Ramos (cell line): ENCODE measurements around the gene MBNL2.

Source experiments
- in situ Hi-C: fragments of 300-500 bp; cut with MboI; formaldehyde crosslinking; loops from one replicate; pipeline ENCODE4 v1.14.3; 2022; ENCODE audit warnings: low sequenced_read_pairs; ENCODE audit not compliant: unreplicated experiment

MBNL2 gene

DNA sequence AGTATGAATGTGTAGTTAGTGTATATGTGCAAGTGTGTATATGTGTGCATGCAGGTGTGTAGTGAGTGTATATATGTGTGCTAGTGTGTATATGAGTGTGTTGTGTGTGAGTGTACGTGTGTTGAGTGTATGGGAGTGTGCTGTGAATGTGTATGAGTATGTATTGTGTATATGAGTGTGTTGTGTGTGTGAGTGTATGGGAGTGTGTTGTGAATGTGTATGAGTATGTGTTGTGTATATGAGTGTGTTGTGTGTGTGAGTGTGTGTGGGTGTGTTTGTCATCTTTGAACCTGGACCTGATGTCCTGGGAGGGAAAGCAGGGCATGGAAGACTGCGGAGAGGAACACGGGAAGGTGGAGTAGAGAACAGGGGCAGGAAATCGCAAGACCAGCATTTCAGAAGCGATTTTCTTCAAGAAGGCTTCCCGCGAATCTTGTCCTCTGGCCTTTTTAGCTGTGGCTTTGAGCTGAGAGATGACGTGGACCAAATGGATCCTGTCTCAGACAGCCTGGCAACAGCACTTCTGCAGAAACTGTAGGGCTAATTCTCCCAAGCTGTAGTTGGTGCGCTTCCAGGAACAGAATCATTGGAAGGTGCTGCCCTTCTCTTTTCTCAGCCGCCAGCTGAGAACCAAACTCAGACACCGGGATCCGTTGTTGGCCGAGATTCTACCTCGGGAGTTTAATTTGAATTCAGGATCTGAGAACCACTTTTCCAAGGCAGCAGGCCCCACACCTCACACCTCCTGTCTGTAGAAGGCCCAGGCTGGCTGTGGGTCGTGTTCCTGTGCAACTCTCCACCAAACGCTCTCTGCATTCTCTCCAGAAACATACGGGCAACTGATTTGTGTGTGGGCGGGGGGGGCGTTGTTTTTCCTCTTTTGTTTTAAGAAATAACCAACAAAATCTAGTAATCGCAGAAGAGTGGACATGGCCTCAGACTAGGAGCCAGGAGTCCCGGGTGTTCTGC lies 117.2 kb downstream of the MBNL2 start:
- in situ Hi-C loops: no loop called here

DNA sequence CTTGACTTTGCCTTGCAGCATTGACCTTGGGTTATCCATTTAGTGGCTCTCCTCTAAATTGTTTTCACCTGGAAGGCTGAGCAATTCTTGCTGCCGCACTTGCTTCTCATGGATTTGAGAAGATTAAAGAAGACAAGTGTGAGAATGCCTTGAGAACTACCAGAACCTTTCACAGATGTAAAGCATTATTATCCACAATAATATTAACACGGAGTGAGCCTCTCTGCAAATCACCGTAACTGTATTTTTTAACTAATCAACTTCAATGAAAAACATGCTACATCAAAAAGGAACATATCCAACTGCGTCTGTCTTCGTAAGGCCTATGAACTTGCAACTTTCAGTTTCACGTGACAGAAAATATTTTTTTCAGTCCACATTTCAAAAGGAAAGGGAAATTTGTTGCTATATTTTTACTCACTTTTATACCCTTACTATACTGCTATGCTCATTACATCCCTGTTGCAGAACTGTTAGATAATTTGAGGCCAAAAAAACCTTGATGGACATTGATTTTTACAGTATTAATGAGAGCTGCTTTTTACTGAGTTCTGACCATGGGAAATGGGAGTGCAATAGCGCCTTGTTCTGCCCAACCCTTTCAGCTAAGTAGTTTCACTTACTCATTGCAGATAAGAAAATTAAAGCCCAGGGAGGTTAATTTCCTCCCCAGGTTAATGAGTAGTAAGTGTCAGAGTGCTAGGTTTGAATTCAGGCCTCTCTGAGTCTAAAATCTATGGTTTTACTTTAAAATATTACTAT lies 118.0 kb downstream of the MBNL2 start:
- in situ Hi-C loops: no loop called here

GRCh38 chr13:97341135-97341534 lies 119.0 kb downstream of the MBNL2 start:
- in situ Hi-C loops: no loop called here

DNA sequence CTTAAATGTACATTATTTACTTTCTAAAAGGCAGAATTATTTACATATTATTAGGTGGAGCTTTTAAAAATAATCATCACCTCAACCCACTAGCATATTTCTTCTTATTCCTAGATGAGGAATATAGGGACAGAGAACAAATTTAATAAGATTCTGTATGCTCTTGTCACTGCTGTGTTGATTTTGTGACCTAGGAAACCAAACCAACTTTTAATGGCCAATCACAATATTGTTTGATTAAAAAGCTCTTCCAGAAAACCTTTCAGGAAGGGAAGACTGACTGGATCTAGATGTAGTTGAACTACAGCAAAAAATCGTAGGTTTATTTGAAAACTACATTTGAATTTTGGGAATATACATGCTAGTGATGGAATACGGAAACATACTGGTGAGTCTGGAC lies 120.0 kb downstream of the MBNL2 start:
- in situ Hi-C loops: no loop called here

- in situ Hi-C loops: no loop called here
Observed at GRCh38 chr13:97342936-97343335, 120.8 kb downstream of the MBNL2 start.

DNA sequence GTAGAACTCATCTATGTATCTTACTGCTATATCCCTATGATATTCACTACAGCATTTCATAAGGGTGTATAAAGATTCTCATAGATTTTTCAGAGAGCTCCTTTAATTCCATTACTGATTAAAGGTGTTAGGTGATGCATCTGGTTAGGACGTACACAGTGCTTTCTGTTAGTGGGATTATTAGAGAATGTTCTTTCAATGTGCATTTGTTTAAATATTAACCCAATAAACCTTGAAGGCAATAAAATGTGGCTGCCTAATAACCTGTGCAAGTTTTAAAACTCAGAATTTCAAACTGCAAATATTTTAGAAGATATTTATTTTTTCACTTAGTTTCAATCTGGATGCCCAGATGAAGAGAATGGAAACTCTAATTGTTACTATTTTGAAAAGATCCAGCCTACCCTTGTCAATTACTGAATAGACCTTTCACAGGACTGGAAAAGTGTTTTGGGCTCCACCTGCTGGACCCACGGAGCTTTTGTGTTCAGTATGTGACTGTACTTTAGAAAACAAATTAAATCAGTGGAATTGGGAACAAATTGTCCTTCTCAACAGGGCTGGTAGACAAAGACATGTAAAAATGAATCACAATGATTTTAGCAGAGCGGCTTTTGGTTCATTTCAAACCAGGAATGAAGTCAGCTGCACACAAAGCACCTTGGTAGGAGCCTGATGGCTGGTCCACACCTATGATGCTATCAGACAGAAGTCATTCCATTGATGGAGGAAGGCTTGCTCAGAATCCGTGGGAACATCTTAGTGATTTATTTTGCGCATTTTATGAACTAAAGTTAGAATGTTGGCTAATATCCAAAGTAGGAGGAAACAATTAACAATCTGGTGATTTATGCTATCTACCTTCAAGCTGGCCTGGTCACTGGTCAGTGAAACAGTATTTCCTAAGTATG lies 122.4 kb downstream of the MBNL2 start:
- in situ Hi-C loops: no loop called here

DNA sequence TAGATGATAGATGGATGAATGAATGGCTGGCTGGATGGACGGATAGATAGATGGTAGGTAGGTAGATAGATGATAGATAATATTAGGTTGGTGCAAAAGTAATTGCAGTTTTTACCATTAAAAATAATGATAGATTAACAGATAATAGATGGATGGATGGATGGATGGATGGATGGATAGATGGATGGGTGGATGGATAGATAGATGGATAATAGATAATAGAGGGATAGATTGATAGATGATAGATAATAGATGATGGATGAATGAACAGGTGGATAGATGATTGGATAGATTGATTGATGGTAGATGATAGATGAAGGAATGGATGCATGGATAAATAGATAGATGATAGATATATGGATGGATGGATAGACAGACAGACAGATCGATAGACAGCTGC lies 124.0 kb downstream of the MBNL2 start:
- in situ Hi-C loops: no loop called here

GRCh38 chr13:97346561-97347254 lies 124.6 kb downstream of the MBNL2 start:
- in situ Hi-C loops: no loop called here

- in situ Hi-C loops: no loop called here
Observed at GRCh38 chr13:97347255-97347932, 125.3 kb downstream of the MBNL2 start.

DNA sequence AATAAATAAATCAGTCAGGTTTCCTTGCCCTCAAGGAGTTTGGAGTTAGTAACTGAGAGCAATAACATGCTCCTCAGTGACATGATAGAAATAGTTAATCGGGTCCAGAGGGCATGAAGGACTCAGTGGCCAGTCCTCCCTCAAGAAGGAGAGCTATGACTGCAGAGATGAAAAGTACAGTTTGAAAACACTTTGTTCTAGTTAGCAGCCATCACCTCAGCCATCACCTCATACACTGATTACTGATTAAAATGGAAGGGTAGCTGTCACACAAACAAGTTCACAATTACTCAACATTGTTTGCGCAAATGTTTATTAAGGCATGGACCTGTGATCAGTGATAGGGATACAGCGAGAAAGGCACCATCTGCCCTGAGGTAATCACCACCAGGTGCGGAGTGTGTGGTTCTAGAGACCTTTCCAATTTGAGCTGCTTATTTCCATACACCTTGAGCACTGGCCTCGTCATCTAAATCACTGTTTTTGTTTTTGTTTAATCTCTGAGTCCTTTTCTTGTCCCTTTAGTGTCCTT lies 126.5 kb downstream of the MBNL2 start:
- in situ Hi-C loops: no loop called here

DNA sequence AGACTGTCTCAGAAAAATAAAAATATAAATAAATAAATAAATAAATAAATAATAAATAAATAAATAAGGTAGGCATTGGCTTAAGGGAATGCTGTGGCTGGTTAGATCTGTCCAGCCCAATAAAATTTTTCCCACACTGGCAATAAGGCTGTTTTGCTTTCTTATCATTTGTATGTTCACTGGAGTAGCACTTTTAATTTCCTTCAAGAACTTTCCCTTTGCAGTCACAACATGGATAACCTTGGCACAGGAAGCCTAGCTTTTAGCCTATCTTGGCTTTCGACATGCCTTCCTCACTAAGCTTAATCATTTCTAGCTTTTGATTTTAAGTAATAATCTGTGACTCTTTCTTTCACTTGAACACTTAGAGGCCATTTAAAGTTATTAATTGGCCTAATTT lies 129.9 kb downstream of the MBNL2 start:
- in situ Hi-C loops: loop anchor here (25.0 kb wide), 1 partner anchor 240 kb away; no protein-coding TSS in a partner anchor

DNA sequence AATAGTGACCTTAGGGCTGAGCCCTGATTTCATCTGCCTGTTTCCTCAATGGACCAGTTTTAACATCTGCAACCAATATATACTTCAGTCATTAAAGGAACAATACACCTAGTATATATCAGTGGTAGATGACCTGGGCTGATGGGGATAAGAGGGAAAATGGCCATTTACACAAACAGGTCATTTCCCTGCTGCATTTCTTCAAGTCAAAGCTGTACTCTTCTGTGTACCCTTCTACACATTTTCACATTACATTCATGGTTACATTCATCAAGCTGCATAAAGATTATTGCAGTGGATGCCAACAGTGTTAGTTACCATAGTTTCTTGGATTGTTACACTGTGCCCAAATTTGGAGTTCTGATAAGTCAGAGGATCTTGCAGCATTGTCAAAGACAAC lies 130.7 kb downstream of the MBNL2 start:
- in situ Hi-C loops: loop anchor here (25.0 kb wide), 1 partner anchor 241 kb away; no protein-coding TSS in a partner anchor

GRCh38 chr13:97353927-97354675 lies 132.0 kb downstream of the MBNL2 start:
- in situ Hi-C loops: loop anchor here (25.0 kb wide), 1 partner anchor 242 kb away; no protein-coding TSS in a partner anchor

DNA sequence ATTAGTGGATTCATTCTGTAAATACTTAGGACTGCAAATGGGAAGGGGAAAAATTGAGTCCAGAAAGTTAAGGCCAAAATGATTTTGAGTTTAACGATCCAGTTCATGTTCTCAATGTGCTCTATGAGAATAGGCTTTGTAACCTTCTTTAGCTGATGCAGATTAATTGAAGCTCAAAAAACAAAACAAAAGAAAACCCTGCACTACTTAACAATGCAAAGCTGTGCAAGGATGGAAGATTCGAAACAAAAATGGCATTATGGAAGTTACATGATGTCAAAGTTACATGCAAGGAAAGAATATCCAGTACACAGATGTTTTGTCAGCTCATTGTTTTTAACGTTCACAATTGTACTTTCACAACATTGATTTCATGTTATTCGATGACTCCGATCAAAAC lies 132.7 kb downstream of the MBNL2 start:
- in situ Hi-C loops: loop anchor here (25.0 kb wide), 1 partner anchor 243 kb away; no protein-coding TSS in a partner anchor

DNA sequence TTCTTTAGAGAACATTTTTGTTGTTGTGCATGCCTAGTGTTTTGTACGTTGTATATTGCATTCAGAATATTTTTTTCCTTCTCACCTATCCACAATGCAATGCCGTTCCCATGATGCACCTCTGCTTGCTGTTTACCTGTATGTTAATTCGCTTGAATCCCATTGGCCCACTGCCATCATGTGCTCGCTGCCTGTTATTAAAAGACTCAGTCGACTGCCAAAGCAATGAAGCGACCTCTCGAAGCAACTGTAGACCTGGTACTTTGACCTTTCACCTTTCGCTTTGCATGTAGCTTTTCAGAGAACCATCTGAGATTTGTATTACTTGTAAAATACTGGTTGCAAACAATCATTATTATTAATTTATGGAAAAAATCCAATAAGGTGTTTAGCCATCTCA lies 134.5 kb downstream of the MBNL2 start:
- in situ Hi-C loops: loop anchor here (25.0 kb wide), 1 partner anchor 244 kb away; no protein-coding TSS in a partner anchor

DNA sequence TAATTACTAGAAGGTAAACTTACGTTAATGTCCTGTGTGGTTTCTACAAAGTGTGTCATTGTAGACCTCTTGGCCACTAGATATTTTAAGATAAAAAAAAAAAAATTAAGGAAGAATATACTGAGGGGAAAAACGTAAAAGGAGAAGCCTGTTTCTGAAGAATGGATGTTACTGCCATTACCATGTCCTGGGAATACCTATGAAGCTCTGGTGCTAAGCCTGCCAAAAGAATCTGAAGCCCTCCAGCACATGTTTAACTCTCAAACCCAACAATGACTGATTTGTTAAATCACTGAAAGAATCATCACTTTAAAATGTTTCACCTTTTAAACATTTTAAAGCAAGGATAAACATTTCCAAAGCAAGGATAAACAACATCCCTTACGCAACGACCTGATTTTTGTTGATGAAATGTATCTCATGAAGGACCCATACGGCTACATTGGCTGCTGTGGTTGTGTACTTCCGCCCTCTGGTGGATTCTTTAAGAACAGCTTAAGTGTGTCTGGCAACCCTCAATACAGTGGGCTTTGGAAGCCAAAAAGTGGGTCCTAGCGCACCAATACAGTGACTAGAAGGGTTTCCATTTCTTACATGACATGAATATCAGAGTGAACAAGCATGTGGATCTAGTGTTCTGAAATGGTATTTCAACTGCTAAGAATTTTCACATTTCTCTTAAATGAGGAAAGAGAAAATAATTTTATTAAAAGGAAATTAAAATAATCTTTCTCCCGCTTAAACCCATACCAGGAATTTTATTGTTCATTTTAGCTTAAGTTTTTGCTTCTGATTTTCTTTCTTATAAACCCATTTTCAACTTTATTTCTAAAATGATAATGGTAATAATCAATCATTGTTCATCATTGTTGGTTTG lies 137.3 kb downstream of the MBNL2 start:
- in situ Hi-C loops: loop anchor here (25.0 kb wide), 1 partner anchor 247 kb away; no protein-coding TSS in a partner anchor

- in situ Hi-C loops: loop anchor here (25.0 kb wide), 1 partner anchor 248 kb away; no protein-coding TSS in a partner anchor
Observed at GRCh38 chr13:97360610-97361009, 138.5 kb downstream of the MBNL2 start.
